Stimulated activated CD4-positive, alpha-beta T cell treated with anti-CD3 and anti-CD28 coated beads, Interleukin-15, amount 100 ng/mL, for 48 hours (primary cell): Measurements from ENCODE around the gene SHKBP1.
"Not testable (repeated sequence)": the region's sequence is repeated elsewhere in the genome, so short reads cannot be mapped to it uniquely, and the experiment has no call there.

Source experiments
- DNase-seq, 2 donors: peaks; one replicate each; pipeline ENCODE4 v3.0.0-alpha.2; 2020; ENCODE audit warnings: low read depth in 2 of 2

Gene SHKBP1

GRCh38 chr19:40585241-40585981 is 8.7 kb downstream of the SHKBP1 start:
- no peak for DNase-seq

DNA sequence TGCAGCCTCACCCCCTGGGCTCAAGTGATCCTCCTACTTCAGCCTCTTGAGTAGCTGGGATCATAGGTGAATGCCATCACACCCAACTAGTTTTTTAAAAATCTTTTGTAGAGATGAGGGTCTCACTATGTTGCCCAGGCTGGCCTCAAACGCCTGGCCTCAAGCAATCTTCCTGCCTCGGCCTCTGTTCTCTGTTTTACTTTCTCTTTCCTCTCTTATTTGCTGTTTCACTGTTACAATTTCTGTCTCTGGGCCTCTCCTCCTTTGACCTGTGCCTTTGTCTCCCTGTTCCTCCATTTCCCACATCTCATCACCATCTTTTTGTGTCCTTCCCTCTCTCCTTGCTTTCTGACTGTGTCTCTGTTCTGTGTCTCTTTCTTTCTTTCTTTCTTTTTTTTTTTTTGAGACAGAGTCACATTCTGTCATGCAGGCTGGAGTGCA is 9.3 kb downstream of the SHKBP1 start:
- no peak for DNase-seq

GRCh38 chr19:40586611-40587010 is 9.9 kb downstream of the SHKBP1 start:
- DNase-seq = no peak

GRCh38 chr19:40588110-40588854 is 11.6 kb downstream of the SHKBP1 start:
- no peak for DNase-seq

GRCh38 chr19:40588926-40589569 is 12.4 kb downstream of the SHKBP1 start:
- DNase-seq = no peak

DNA sequence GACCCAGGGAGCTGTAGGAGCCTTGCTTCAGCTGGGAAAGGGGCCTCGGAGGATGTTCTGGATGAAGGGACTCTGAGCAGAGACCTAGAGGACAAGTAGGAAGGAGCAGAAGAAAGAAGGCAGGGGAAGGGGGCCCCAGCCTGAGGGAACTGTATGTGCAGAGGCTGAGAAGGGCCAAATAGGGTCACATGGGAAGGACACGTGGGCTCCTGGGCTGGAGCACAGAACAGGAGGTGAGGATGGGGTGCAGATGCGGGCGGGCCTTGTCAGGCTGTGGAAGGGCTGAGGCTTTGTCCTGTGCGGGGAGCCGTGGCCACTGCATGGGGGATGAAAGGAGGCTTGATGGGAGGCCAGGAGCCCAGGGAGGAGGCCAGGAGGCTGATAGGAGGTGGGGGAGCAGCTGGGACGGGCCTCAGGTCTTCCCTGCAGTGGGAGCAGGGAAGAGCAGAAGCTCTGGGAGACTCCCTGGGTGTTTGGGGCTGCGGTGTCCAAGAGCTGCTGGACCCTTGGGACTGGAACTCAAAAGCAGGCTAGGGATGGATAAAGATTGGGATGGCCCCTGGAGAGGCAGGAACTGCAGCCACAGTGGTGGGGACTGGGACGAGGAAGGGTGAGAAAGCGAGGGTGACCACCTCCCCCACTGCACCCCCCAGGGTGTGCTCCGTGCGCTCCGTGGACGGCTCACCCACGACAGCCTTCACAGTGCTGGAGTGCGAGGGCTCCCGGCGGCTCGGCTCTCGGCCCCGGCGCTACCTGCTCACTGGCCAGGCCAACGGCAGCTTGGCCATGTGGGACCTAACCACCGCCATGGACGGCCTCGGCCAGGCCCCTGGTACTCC is 13.1 kb downstream of the SHKBP1 start:
- no peak for DNase-seq

GRCh38 chr19:40590464-40591265 is 14.0 kb downstream of the SHKBP1 start:
- no peak for DNase-seq

GRCh38 chr19:40591724-40592123 is 15.1 kb downstream of the SHKBP1 start:
- not testable (repeated sequence) for DNase-seq

- DNase-seq = no peak
Measured at GRCh38 chr19:40592170-40592569, 15.5 kb downstream of the SHKBP1 start.

- DNase-seq = no peak
Measured at GRCh38 chr19:40594255-40594654, 17.6 kb downstream of the SHKBP1 start.

- DNase-seq = no peak
Measured at GRCh38 chr19:40594657-40595091, 18.0 kb downstream of the SHKBP1 start.

- no peak for DNase-seq
Measured at GRCh38 chr19:40596608-40597328, 20.1 kb downstream of the SHKBP1 start.

GRCh38 chr19:40597329-40597838 is 20.7 kb downstream of the SHKBP1 start:
- DNase-seq = no peak

DNA sequence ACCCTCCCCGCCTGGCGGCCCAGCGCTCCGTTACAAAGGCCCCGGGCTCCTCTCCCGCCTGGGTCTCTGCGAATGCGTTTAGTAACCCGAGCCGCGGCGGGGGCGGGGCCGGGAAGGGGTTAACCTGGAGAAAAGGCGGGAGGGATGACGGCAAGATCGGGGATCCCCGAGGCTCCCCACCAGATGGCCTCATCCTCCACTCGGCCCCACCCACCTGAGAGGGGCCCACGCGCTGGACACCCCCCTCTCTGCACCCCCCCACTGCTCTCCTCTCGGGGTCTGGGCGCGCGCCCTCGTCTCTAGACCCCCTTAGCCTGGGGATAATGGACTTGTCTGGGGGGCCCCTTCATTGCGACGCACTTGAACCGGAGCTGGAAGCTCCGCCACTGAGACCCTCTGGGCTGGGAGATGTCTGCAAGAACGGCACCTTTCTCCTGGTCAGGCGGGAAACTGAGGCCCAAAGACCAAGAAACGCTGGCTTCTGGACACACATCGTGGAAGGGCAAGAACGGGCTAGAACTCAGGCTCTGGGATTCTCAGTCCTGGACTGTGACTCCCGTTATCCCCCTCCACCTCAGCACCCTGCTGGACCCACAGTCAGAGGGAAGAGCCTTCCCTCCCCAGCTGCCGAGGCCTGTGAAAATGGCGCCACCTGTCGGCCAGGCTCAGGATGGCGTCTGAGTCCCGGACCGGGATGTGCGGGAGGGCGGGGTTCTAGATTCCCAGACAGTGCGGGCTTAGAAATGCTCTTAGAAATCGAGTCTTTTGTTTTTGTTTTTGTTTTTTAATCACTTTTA is 21.6 kb downstream of the SHKBP1 start:
- peak; percentile 68 to 78 for DNase-seq

DNA sequence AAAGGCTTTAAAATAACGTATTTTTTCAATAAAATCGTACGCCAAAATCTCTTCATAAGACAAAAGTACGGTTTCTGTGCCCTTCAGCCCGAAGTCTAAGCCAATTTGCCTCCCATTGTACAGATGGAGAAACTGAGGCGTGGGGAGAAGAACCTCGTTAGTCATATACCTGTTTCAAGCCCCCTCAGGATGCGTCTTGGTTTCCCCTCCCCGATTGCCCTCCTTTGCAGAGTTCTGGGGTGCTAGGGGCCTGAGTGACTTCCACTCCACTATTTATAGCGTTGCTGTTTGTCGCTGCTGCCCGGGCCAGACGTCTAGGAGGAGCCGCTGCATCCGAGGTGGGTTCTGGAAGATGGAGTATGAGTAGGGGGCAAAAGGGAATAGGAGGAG is 22.2 kb downstream of the SHKBP1 start:
- DNase-seq = no peak

- DNase-seq = no peak
Measured at GRCh38 chr19:40599331-40599901, 22.7 kb downstream of the SHKBP1 start.

GRCh38 chr19:40599902-40600569 is 23.4 kb downstream of the SHKBP1 start:
- DNase-seq = no peak

DNA sequence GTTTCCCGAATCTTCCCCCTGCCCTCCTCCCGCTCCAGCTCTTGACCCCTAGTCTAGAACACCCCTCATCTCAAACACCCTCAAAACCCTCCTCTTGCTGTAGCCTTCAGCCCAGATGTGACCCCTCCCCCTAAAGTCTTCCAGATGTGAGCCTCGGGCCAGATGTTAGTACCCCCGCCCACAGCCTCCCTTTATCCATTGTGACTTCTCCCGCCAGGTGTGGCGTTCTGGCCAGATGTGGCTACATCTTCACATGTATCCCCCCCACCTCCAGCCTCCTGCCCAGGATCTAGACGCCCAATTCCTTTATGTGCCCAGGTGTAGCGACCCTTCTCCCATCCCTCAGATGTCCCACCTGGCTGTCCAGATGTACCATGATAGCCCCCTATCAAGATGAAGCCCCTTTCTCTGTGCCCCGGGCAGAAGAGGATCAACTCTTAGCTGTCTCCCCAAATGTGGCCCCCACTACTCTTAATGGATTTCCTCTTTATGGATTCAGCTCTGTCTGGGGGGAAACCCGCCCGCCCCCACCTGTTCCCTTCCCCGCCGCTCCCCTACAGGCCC is 24.0 kb downstream of the SHKBP1 start:
- no peak for DNase-seq
